Lower lobe of right lung (tissue), 2 donors: ENCODE data around the gene APCDD1. TPM values are rescaled to one million over a fixed set of nuclear protein-coding genes. Genes with fewer than 3 reads are reported as not detected.
"Not testable (repeated sequence)": the region's sequence is repeated elsewhere in the genome, so short reads cannot be mapped to it uniquely, and the experiment has no call there.

ENCODE experiments used
- ATAC-seq, 2 donors: fragments of 200-7000 bp; cut with Tn5 transposase; one replicate each; pipeline ENCODE4 v1.9.1; 2020 to 2022; ENCODE audit warnings: mild to moderate bottlenecking in 2 of 2, moderate library complexity in 2 of 2
- DNase-seq: peaks from one replicate; pipeline ENCODE4 v3.0.0-alpha.2; 2020
- H3K27ac ChIP-seq: fragments of 200-600 bp; one replicate; pipeline ENCODE4 v1.8.0; 2022
- H3K27me3 ChIP-seq: fragments of 200-600 bp; one replicate; pipeline ENCODE4 v1.8.0; 2022; ENCODE audit warnings: low read depth
- H3K36me3 ChIP-seq: fragments of 200-600 bp; one replicate; pipeline ENCODE4 v1.8.0; 2022; ENCODE audit warnings: mild to moderate bottlenecking
- H3K4me1 ChIP-seq: fragments of 200-600 bp; one replicate; pipeline ENCODE4 v1.8.0; 2022
- H3K4me3 ChIP-seq: fragments of 200-600 bp; one replicate; pipeline ENCODE4 v1.8.0; 2022; ENCODE audit warnings: mild to moderate bottlenecking
- H3K9me3 ChIP-seq: fragments of 200-600 bp; one replicate; pipeline ENCODE4 v1.8.0; 2022
- CTCF ChIP-seq: fragments of 200-600 bp; IDR thresholded peaks from one replicate; pipeline ENCODE4 v1.8.0; 2022; ENCODE audit warnings: antibody characterized with exemption, mild to moderate bottlenecking
- intact Hi-C: fragments of 100-400 bp; cut with DNase I; formaldehyde crosslinking; loops from one replicate; pipeline ENCODE4 v1.11.0; 2022
- total RNA-seq: library from RNA; stranded (reverse); fragmentation: NEBNext Ultra II Directional; extraction: Animal tissue kit (Norgen Biotek cat#: 25700); gene quantifications from one replicate; pipeline ENCODE4 v1.2.1, GENCODE V29; 2021
- donor health status: DM: no; HTN: yes; CAD: no; lungs with severe emphysema.

APCDD1 gene
- total RNA-seq, 1 donor from 2014 or later, result 33.4 TPM

- no peaks in the 10 kb centered on the region for H3K9me3 ChIP-seq
- no peak for ATAC-seq
- H3K27me3 ChIP-seq, result no peaks in the 10 kb centered on the region
- DNase-seq, result no peak
- no peak for TF ChIP-seq CTCF
- intact Hi-C loops, result no loop called here
- no peak overlapping the region for H3K4me3 ChIP-seq
- no peak overlapping the region for H3K27ac ChIP-seq
- H3K36me3 ChIP-seq, result peaks cover 14% of the 10 kb centered on the region
- H3K4me1 ChIP-seq, result peaks cover 32% of the 10 kb centered on the region
Observed at GRCh38 chr18:10533111-10533510, 78.7 kb downstream of the APCDD1 start.

GRCh38 chr18:10536280-10536679 lies 81.8 kb downstream of the APCDD1 start:
- DNase-seq, result no peak
- no peak for TF ChIP-seq CTCF
- Histone ChIP-seq H3K4me3 (no peak overlapping the region), H3K36me3 (peaks cover 44% of the 10 kb centered on the region), H3K27ac (no peak overlapping the region), H3K27me3 (no peaks in the 10 kb centered on the region), H3K9me3 (no peaks in the 10 kb centered on the region), H3K4me1 (peaks cover 5% of the 10 kb centered on the region)
- ATAC-seq, result no peak
- intact Hi-C loops, result no loop called here

DNA sequence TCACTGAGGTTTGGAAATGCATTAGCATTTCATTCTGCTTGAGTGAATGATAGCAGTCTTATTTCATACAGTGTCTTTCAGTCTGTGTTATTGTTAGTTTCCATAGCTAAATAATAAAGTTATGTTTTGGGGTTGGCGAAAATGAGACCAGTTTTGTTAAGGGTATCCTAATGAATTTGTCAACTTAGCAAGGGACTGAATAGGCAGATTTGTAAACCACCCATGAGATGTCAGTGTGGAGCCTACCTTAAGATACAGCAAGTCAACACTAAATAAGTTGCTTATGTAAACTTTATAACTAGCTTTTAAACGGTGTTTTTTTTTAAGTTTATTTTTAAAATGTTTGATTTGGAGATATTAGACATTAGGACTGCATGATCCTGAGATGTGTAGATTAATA lies 83.3 kb downstream of the APCDD1 start:
- no peaks in the 10 kb centered on the region for H3K9me3 ChIP-seq
- H3K27me3 ChIP-seq, result no peaks in the 10 kb centered on the region
- no peak for TF ChIP-seq CTCF
- peaks cover 59% of the 10 kb centered on the region for H3K36me3 ChIP-seq
- intact Hi-C loops, result no loop called here
- H3K4me1 ChIP-seq, result no peaks in the 10 kb centered on the region
- ATAC-seq (no peak), DNase-seq (no peak)
- no peak overlapping the region for H3K27ac ChIP-seq
- H3K4me3 ChIP-seq, result no peak overlapping the region

- intact Hi-C loops, H3K27ac ChIP-seq, ATAC-seq, DNase-seq, H3K4me1 ChIP-seq, H3K9me3 ChIP-seq, H3K27me3 ChIP-seq, H3K4me3 ChIP-seq: not testable (repeated sequence)
- H3K36me3 ChIP-seq, result peaks cover 71% of the 10 kb centered on the region
Observed at GRCh38 chr18:10539124-10539523, 84.7 kb downstream of the APCDD1 start.

Other genes starting within 250 kb of the APCDD1 start
- gene NAPG, start 71.4 kb downstream of the APCDD1 start, total RNA-seq, result 28.1 TPM